NT2/D1 (cell line): ENCODE data around the gene TBC1D7.

ENCODE experiments used
- SUZ12 ChIP-seq: IDR thresholded peaks from 2 replicates; pipeline ENCODE4 v1.6.1; 2011; ENCODE audit not compliant: insufficient read length, insufficient read depth; ENCODE audit errors: extremely low read depth
- YY1 ChIP-seq: IDR thresholded peaks from 2 replicates; pipeline ENCODE4 v1.6.1; 2011; ENCODE audit not compliant: insufficient read length, insufficient read depth
- ZNF274 ChIP-seq: IDR thresholded peaks from 2 replicates; pipeline ENCODE4 v1.6.1; 2011; ENCODE audit warnings: mild to moderate bottlenecking, low read depth, low read length

DNA sequence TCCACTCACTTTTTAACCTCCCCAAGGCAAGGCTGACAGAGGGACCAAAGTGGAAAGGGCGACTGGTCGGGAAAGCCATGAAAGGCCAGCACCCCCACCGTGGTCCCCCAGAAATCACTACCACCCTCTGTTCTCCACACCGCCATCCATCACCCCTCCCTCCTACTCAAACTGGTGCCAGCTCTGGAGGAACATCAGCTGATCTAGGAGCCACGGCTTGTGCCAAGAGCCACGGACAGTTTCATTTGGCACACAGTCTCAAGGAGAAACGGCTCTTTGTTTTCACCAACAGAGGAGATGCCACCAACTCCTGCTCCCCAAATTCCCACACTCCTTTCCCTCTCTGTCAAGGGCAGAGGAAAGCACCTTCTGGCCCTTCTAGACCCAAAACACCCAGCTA, 26.0 kb downstream of the TBC1D7 start:
- no peak for TF ChIP-seq SUZ12
- no peak for TF ChIP-seq YY1
- TF ChIP-seq ZNF274: no peak
